Neuronal stem cell (in vitro differentiated cells): Measurements from ENCODE around the gene TSNAX.

ENCODE experiments used
- DNase-seq: peaks from one replicate; pipeline ENCODE4 v3.0.0-alpha.2; 2013; ENCODE audit warnings: low spot score
- H2AFZ ChIP-seq: one replicate; pipeline ENCODE4 v1.6.1; 2013; ENCODE audit warnings: mild to moderate bottlenecking, low read length, inconsistent platforms
- H2AK5ac ChIP-seq: 2 replicates; pipeline ENCODE4 v1.6.1; 2013; ENCODE audit warnings: low read depth, mild to moderate bottlenecking, inconsistent platforms, low read length, moderate library complexity, mixed read lengths
- H2BK120ac ChIP-seq: 2 replicates; pipeline ENCODE4 v1.6.1; 2013; ENCODE audit warnings: low read depth, mild to moderate bottlenecking, inconsistent platforms, low read length, moderate library complexity, mixed read lengths
- H2BK12ac ChIP-seq: one replicate; pipeline ENCODE4 v1.6.1; 2013; ENCODE audit warnings: low read length, inconsistent platforms
- H2BK15ac ChIP-seq: 2 replicates; pipeline ENCODE4 v1.6.1; 2013; ENCODE audit warnings: mild to moderate bottlenecking, low read length, inconsistent platforms, mixed read lengths
- H2BK5ac ChIP-seq: one replicate; pipeline ENCODE4 v1.6.1; 2013; ENCODE audit warnings: inconsistent platforms, mild to moderate bottlenecking, low read length, moderate library complexity
- H3K14ac ChIP-seq: one replicate; pipeline ENCODE4 v1.6.1; 2013; ENCODE audit warnings: low read length, inconsistent platforms
- H3K18ac ChIP-seq: 2 replicates; pipeline ENCODE4 v1.6.1; 2013; ENCODE audit warnings: low read length, inconsistent platforms
- H3K23ac ChIP-seq: 2 replicates; pipeline ENCODE4 v1.6.1; 2013; ENCODE audit warnings: low read depth, mild to moderate bottlenecking, mixed read lengths, low read length, inconsistent platforms; ENCODE audit not compliant: poor library complexity
- H3K27ac ChIP-seq: replicated peaks from 3 replicates; pipeline ENCODE4 v1.5.1; 2013; ENCODE audit warnings: low read length, inconsistent platforms
- H3K27me3 ChIP-seq, 3 experiments: 2 replicates each; pipeline ENCODE4 v1.6.1; 2013; ENCODE audit warnings: low read length in 3 of 3, mild to moderate bottlenecking in 2 of 3, inconsistent platforms in 1 of 3, low read depth in 1 of 3, mixed read lengths in 1 of 3, moderate library complexity in 1 of 3; ENCODE audit not compliant: control insufficient read depth in 3 of 3, insufficient read depth in 3 of 3
- H3K36me3 ChIP-seq, 2 donors: replicated peaks in 1 of 2; 2 replicates each; pipeline ENCODE4 v1.6.1; 2013; ENCODE audit warnings: low read length in 2 of 2; ENCODE audit not compliant: control insufficient read depth in 2 of 2, insufficient read depth in 2 of 2
- H3K4ac ChIP-seq: 2 replicates; pipeline ENCODE4 v1.6.1; 2013; ENCODE audit warnings: inconsistent platforms, mild to moderate bottlenecking, low read length, moderate library complexity
- H3K4me1 ChIP-seq, 2 donors: 1 replicate in 1 of 2; 2 replicates in 1 of 2; pipeline ENCODE4 v1.6.1; 2013; ENCODE audit warnings: low read length in 2 of 2, low read depth in 1 of 2; ENCODE audit not compliant: control insufficient read depth in 2 of 2, insufficient read depth in 1 of 2
- H3K4me2 ChIP-seq: one replicate; pipeline ENCODE4 v1.6.1; 2013; ENCODE audit warnings: mild to moderate bottlenecking, low read length, inconsistent platforms; ENCODE audit not compliant: insufficient read depth, poor library complexity, severe bottlenecking
- H3K4me3 ChIP-seq, 2 donors: 2 replicates each; pipeline ENCODE4 v1.5.1; 2013; ENCODE audit warnings: low read length in 2 of 2, mild to moderate bottlenecking in 2 of 2, inconsistent platforms in 1 of 2, moderate library complexity in 1 of 2
- H3K79me1 ChIP-seq: one replicate; pipeline ENCODE4 v1.6.1; 2013; ENCODE audit warnings: low read depth, mild to moderate bottlenecking, inconsistent platforms, low read length, moderate library complexity
- H3K9ac ChIP-seq: one replicate; pipeline ENCODE4 v1.6.1; 2013; ENCODE audit warnings: mild to moderate bottlenecking, low read depth, low read length, inconsistent platforms; ENCODE audit not compliant: poor library complexity
- H3K9me3 ChIP-seq, 2 donors: replicated peaks in 1 of 2; 2 replicates each; pipeline versions ENCODE3 to v1.6.1; 2013; ENCODE audit warnings: low read length in 2 of 2, mild to moderate bottlenecking in 2 of 2, inconsistent platforms in 1 of 2, low read depth in 1 of 2, mixed read lengths in 1 of 2, moderate library complexity in 1 of 2; ENCODE audit not compliant: control insufficient read depth in 2 of 2, insufficient read depth in 1 of 2
- H4K8ac ChIP-seq: one replicate; pipeline ENCODE4 v1.6.1; 2013; ENCODE audit warnings: low read depth, mild to moderate bottlenecking, inconsistent platforms, low read length, moderate library complexity
- H4K91ac ChIP-seq: one replicate; pipeline ENCODE4 v1.6.1; 2013; ENCODE audit warnings: low read length, low read depth, mild to moderate bottlenecking, inconsistent platforms; ENCODE audit not compliant: poor library complexity
- WGBS, 2 donors: extraction: QIAGEN DNeasy Blood & Tissue Kit; methylation state at CpG; one replicate each; pipeline ENCODE4 v1.1.7; 2013; ENCODE audit warnings: missing lambda C conversion rate in 2 of 2, mixed read lengths in 1 of 2; ENCODE audit not compliant: insufficient read length in 2 of 2, insufficient replicate concordance in 1 of 2; ENCODE audit errors: extremely low coverage in 2 of 2; 5-methylcytosine and 5-hydroxymethylcytosine counted together

TSNAX gene

DNA sequence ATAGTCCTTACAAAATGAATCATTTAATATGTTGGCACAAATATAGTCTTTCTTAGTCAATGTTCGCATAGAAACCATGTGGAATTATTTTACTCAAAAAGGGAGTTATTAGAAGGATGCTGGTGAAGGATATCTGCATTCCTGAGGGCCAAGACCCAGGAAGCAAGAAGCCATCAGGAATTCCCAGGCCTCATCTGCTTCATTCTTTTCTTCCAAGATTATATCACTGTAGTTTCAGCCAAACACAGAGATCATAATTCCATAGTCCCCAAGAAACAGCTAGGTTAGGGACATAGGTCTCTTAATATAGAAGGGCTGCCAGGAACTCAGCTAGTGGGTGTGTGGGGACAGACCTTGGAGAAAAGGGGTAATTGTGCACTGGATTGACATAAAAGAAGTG lies 69.5 kb downstream of the TSNAX start:
- H3K4me2 ChIP-seq: no peak overlapping the region
- no peak for DNase-seq
- no peaks in the 10 kb centered on the region for H3K9me3 ChIP-seq
- no peak overlapping the region for H2AK5ac ChIP-seq
- no peaks in the 10 kb centered on the region for H3K27me3 ChIP-seq
- no peak overlapping the region for H3K4ac ChIP-seq
- no CpG with 5 or more reads among the region's 1 CpG for WGBS, 2 donors
- H2BK15ac ChIP-seq: no peak overlapping the region
- H2AFZ ChIP-seq: no peak overlapping the region
- H3K36me3 ChIP-seq: no peaks in the 10 kb centered on the region
- no peak overlapping the region for H3K14ac ChIP-seq
- no peak overlapping the region for H3K4me3 ChIP-seq
- H4K91ac ChIP-seq: no peak overlapping the region
- no peaks in the 10 kb centered on the region for H3K79me1 ChIP-seq
- H2BK12ac ChIP-seq: no peak overlapping the region
- no peak overlapping the region for H3K27ac ChIP-seq
- no peak overlapping the region for H2BK120ac ChIP-seq
- no peak overlapping the region for H4K8ac ChIP-seq
- H3K9ac ChIP-seq: no peak overlapping the region
- H3K18ac ChIP-seq: no peak overlapping the region
- H2BK5ac ChIP-seq: no peak overlapping the region
- no peak overlapping the region for H3K23ac ChIP-seq
- peaks cover 0 to 7% of the 10 kb centered on the region in 2 donors for H3K4me1 ChIP-seq

DNA sequence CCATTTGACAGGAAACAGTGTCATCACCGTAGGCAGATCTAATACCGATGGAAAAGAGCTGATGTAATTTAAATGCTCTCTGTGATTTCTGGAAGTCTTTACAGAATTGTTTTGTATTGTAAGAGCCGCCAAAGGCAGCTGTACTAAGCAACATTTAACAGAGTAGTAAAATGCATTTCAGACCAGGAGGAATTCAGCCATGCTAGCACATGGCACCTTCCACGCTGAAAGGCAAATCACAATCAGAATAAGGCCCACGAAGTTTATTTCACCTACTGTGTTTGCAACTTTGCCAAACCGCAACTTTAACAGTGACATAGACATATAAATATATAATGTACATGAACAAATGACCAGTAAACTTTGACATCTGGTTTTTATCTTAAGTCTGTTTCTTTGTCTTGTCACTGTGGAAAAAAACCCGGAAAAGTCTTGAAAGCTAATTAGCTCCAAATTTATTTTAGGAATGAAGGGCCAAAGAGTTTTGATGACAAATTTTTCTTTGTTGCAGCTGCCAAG lies 72.0 kb downstream of the TSNAX start:
- H3K4me2 ChIP-seq: no peak overlapping the region
- H3K79me1 ChIP-seq: no peaks in the 10 kb centered on the region
- H2BK120ac ChIP-seq: no peak overlapping the region
- H3K4me1 ChIP-seq: peaks cover 0 to 9% of the 10 kb centered on the region in 2 donors
- H3K36me3 ChIP-seq: no peaks in the 10 kb centered on the region
- no peak overlapping the region for H3K23ac ChIP-seq
- DNase-seq: no peak
- H2AK5ac ChIP-seq: no peak overlapping the region
- H3K4ac ChIP-seq: no peak overlapping the region
- no peak overlapping the region for H3K18ac ChIP-seq
- H3K9me3 ChIP-seq: no peaks in the 10 kb centered on the region
- no peak overlapping the region for H3K14ac ChIP-seq
- H4K8ac ChIP-seq: no peak overlapping the region
- no peak overlapping the region for H3K9ac ChIP-seq
- no CpG with 5 or more reads among the region's 7 CpGs for WGBS, 2 donors
- H2BK15ac ChIP-seq: no peak overlapping the region
- H4K91ac ChIP-seq: no peak overlapping the region
- H2AFZ ChIP-seq: peak overlapping the region; percentile 68
- H3K27me3 ChIP-seq: no peaks in the 10 kb centered on the region
- no peak overlapping the region for H3K27ac ChIP-seq
- no peak overlapping the region for H2BK5ac ChIP-seq
- H2BK12ac ChIP-seq: no peak overlapping the region
- H3K4me3 ChIP-seq: no peak overlapping the region

DNA sequence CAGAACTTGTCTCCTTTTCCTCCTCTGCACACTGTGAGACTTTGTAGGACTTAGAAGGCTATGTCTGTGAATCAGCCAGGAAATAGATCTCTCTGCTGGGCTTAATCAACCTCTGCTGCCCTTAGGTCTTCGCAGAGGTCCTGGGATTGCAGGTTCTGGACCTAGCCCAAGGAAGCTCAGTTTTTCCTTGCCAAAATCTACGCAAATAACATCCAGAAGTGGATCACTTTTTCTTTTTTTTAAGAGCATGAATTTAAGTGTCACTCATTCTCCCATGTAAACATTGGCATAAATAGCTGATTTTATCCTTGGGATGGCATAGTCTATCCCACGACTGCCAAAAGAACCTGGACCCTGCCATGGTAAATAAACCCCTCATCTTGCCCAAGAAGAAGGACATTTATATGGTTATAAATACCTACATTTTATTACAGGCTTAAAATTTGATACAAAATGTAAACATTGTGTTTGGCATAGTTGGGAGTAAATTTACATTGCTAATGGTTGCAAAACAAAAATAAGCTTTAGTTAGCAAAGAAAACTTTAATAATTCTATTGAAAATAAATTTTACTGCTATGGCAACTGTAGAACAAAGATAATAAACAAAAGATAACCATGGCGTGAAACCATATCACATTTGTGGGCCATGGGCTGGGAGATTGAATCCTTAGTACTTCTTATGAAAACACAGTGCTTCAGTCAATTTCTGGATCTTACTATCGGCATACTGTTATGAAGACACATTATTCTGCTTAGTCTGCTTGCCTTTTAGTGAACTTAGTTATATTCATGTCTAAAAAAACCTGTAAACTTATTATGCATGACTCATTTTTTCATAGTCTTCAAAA lies 73.6 kb downstream of the TSNAX start:
- DNase-seq: no peak
- Histone ChIP-seq H2BK120ac (no peak overlapping the region), H3K79me1 (no peaks in the 10 kb centered on the region), H3K23ac (no peak overlapping the region), H3K14ac (no peak overlapping the region), H3K36me3 (no peaks in the 10 kb centered on the region), H4K8ac (no peak overlapping the region), H3K4me2 (no peak overlapping the region), H4K91ac (no peak overlapping the region), H3K9me3 (no peaks in the 10 kb centered on the region), H2AK5ac (no peak overlapping the region), H2BK5ac (no peak overlapping the region), H3K4ac (no peak overlapping the region), H3K27ac (no peak overlapping the region), H3K27me3 (no peaks in the 10 kb centered on the region), H2BK15ac (no peak overlapping the region), H3K4me1 (peaks cover 0 to 2% of the 10 kb centered on the region in 2 donors), H3K18ac (no peak overlapping the region), H3K9ac (no peak overlapping the region), H2AFZ (no peak overlapping the region), H3K4me3 (no peak overlapping the region), H2BK12ac (no peak overlapping the region)
- WGBS, 2 donors: no CpG with 5 or more reads among the region's 5 CpGs

DNA sequence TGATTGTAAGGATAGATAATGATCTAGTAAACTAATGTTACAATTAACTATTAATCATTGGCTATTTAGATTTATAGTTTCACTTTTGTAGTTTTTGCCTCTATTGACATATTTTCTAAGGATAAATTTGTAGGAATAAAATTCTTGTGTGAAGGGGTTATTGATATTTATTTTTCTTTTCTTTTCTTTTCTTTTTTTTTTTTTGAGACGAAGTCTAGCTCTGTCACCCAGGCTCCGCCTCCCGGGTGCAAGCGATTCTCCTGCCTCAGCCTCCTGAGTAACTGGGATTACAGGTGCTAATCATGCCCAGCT lies 74.2 kb downstream of the TSNAX start:
- no peak overlapping the region for H2BK12ac ChIP-seq
- no peak overlapping the region for H3K23ac ChIP-seq
- no CpG with 5 or more reads among the region's 4 CpGs for WGBS, 2 donors
- no peak overlapping the region for H2AK5ac ChIP-seq
- no peak overlapping the region for H4K91ac ChIP-seq
- no peak overlapping the region for H3K4me2 ChIP-seq
- no peak overlapping the region for H3K18ac ChIP-seq
- no peak overlapping the region for H3K4ac ChIP-seq
- H4K8ac ChIP-seq: no peak overlapping the region
- no peaks in the 10 kb centered on the region for H3K27me3 ChIP-seq
- H3K36me3 ChIP-seq: no peaks in the 10 kb centered on the region
- H3K4me1 ChIP-seq: peaks cover 0 to 2% of the 10 kb centered on the region in 2 donors
- no peak overlapping the region for H2BK5ac ChIP-seq
- H3K14ac ChIP-seq: no peak overlapping the region
- no peak overlapping the region for H2BK120ac ChIP-seq
- H2AFZ ChIP-seq: no peak overlapping the region
- H3K9ac ChIP-seq: no peak overlapping the region
- no peak overlapping the region for H3K27ac ChIP-seq
- no peaks in the 10 kb centered on the region for H3K79me1 ChIP-seq
- H2BK15ac ChIP-seq: no peak overlapping the region
- DNase-seq: no peak
- H3K4me3 ChIP-seq: no peak overlapping the region
- H3K9me3 ChIP-seq: no peaks in the 10 kb centered on the region
